Kidney (tissue), 14 donors: ENCODE data around the gene STK11. TPM values are rescaled to one million over a fixed set of nuclear protein-coding genes. Genes with fewer than 3 reads are reported as not detected.

ENCODE experiments used
- DNase-seq, 5 donors: peaks; one replicate each; pipeline ENCODE4 v3.0.0-alpha.2; 2013 to 2020
- FAIRE-seq: peaks from 2 replicates; lab custom pipeline; 2012; peaks lifted over from hg19 to GRCh38; lab: Jason Lieb, UNC
- H3K27ac ChIP-seq, 2 donors: one replicate each; pipeline ENCODE4 v1.7.0; 2013; ENCODE audit warnings: low read depth in 2 of 2, low read length in 2 of 2, inconsistent platforms in 1 of 2
- H3K27me3 ChIP-seq: one replicate; pipeline ENCODE4 v1.7.1; 2013; ENCODE audit warnings: low read length, inconsistent platforms; ENCODE audit not compliant: control insufficient read depth, insufficient read depth
- H3K36me3 ChIP-seq, 3 donors: one replicate each; pipeline versions ENCODE4 v1.7.0 to v1.7.1; 2013; ENCODE audit warnings: low read length in 3 of 3, control low read depth in 1 of 3, inconsistent platforms in 1 of 3; ENCODE audit not compliant: insufficient read depth in 3 of 3, control insufficient read depth in 2 of 3
- H3K4me1 ChIP-seq, 3 donors: one replicate each; pipeline versions ENCODE4 v1.7.0 to v1.7.1; 2013; ENCODE audit warnings: low read length in 3 of 3, inconsistent platforms in 1 of 3, low read depth in 1 of 3; ENCODE audit not compliant: control insufficient read depth in 2 of 3, insufficient read depth in 2 of 3
- H3K4me3 ChIP-seq, 3 donors: one replicate each; pipeline versions ENCODE4 v1.7.0 to v1.8.1; 2013; ENCODE audit warnings: low read length in 3 of 3, control low read depth in 1 of 3, inconsistent platforms in 1 of 3
- H3K9ac ChIP-seq, 3 donors: one replicate each; pipeline versions ENCODE4 v1.7.0 to v1.7.1; 2013; ENCODE audit warnings: low read length in 3 of 3, control low read depth in 1 of 3, inconsistent platforms in 1 of 3
- H3K9me3 ChIP-seq, 3 donors: one replicate each; pipeline versions ENCODE4 v1.7.0 to v1.7.1; 2013; ENCODE audit warnings: low read length in 3 of 3, control low read depth in 1 of 3, inconsistent platforms in 1 of 3; ENCODE audit not compliant: control insufficient read depth in 2 of 3, insufficient read depth in 1 of 3
- CTCF ChIP-seq: IDR thresholded peaks from 3 replicates; pipeline ENCODE4 v1.5.1; 2012; ENCODE audit warnings: mild to moderate bottlenecking, moderate library complexity, borderline replicate concordance; ENCODE audit not compliant: insufficient read depth; ENCODE audit errors: extremely low read depth
- intact Hi-C: fragments of 100-400 bp; cut with DNase I; formaldehyde crosslinking; loops from one replicate; pipeline ENCODE4 v1.11.1; 2022
- polyA plus RNA-seq: library from polyadenylated mRNA; stranded (reverse); fragments of 350-450 nt; fragmentation: Illumina TruSeq; extraction: RNeasy Lipid Tissue Mini Kit (QIAGEN cat#74804); gene quantifications from one replicate; pipeline ENCODE4 v1.2.3, GENCODE V29; 2014; ENCODE audit warnings: low read depth, low replicate concordance; ENCODE audit not compliant: insufficient read depth
- total RNA-seq: library from RNA; stranded (reverse); fragmentation: NEBNext Ultra II Directional; extraction: Animal tissue kit (Norgen Biotek cat#: 25700); gene quantifications from one replicate; pipeline ENCODE4 v1.2.1, GENCODE V29; 2021
- donor health status: control.
- donor health status: control.
- donor health status: control.
- donor health status: control.
- donor health status: control.
- donor health status: DM: yes; HTN: yes; CAD: no.
- donor health status: Normal renal cell carcinoma (clear cell type).

The STK11 gene
- total and polyA plus RNA-seq, 2 donors from 2014 or later: 40.7 to 57.7 TPM

- no peak overlapping the region for H3K4me3 ChIP-seq
- H3K27ac ChIP-seq: no peak overlapping the region
- intact Hi-C loops: no loop called here
- no peak overlapping the region for H3K9ac ChIP-seq
- no peaks in the 10 kb centered on the region for H3K4me1 ChIP-seq
- TF ChIP-seq CTCF: no peak
- FAIRE-seq: no peak
- H3K36me3 ChIP-seq: no peaks in the 10 kb centered on the region
- H3K9me3 ChIP-seq: no peaks in the 10 kb centered on the region
- H3K27me3 ChIP-seq: no peaks in the 10 kb centered on the region
- no peak for DNase-seq
Observed at GRCh38 chr19:1226227-1226518, 20.6 kb downstream of the STK11 start.

GRCh38 chr19:1226522-1227303, 21.1 kb downstream of the STK11 start:
- H3K9me3 ChIP-seq: no peaks in the 10 kb centered on the region
- H3K4me3 ChIP-seq: no peak overlapping the region
- H3K4me1 ChIP-seq: no peaks in the 10 kb centered on the region
- FAIRE-seq (no peak), DNase-seq (no peak)
- no peak for TF ChIP-seq CTCF
- H3K36me3 ChIP-seq: no peaks in the 10 kb centered on the region
- no peaks in the 10 kb centered on the region for H3K27me3 ChIP-seq
- H3K9ac ChIP-seq: no peak overlapping the region
- no peak overlapping the region for H3K27ac ChIP-seq
- intact Hi-C loops: no loop called here

GRCh38 chr19:1227304-1228054, 21.9 kb downstream of the STK11 start:
- no peak for FAIRE-seq

More at GRCh38 chr19:1227304-1228054, 21.9 kb downstream of the STK11 start:
- Histone ChIP-seq H3K9ac (no peak overlapping the region), H3K36me3 (no peaks in the 10 kb centered on the region), H3K9me3 (no peaks in the 10 kb centered on the region), H3K27me3 (no peaks in the 10 kb centered on the region), H3K4me3 (no peak overlapping the region), H3K4me1 (peaks cover 0 to 2% (median 0%) of the 10 kb centered on the region in 3 donors), H3K27ac (no peak overlapping the region)
- no peak for TF ChIP-seq CTCF
- DNase-seq: no peak
- intact Hi-C loops: no loop called here
